HL-60 (cell line): Measurements from ENCODE around the gene LSAMP.

ENCODE experiments used
- DNase-seq, 2 experiments: peaks; one replicate each; pipeline ENCODE4 v3.0.0-alpha.2; 2010 to 2020; ENCODE audit warnings: low read depth in 1 of 2, low spot score in 1 of 2
- H3K27ac ChIP-seq: fragments of 250-450 bp; sonication (Bioruptor Pico); replicated peaks from 2 replicates; pipeline ENCODE4 v1.5.1; 2020; ENCODE audit warnings: mild to moderate bottlenecking, moderate library complexity
- H3K27me3 ChIP-seq: fragments of 250-450 bp; sonication (Bioruptor Pico); 2 replicates; pipeline ENCODE4 v1.5.1; 2021; ENCODE audit warnings: mild to moderate bottlenecking, moderate library complexity; ENCODE audit not compliant: insufficient read depth, poor library complexity, severe bottlenecking
- H3K4me3 ChIP-seq: replicated peaks from 2 replicates; pipeline ENCODE4 v1.5.1; 2011; ENCODE audit warnings: mild to moderate bottlenecking, control low read depth, low read length; ENCODE audit not compliant: insufficient read depth
- GABPA ChIP-seq: IDR thresholded peaks from 2 replicates; pipeline ENCODE4 v1.6.1; 2012; ENCODE audit warnings: low read depth
- POLR2AphosphoS5 ChIP-seq: IDR thresholded peaks from 2 replicates; pipeline ENCODE4 v1.6.1; 2012; ENCODE audit warnings: low read depth
- SPI1 ChIP-seq: IDR thresholded peaks from 2 replicates; pipeline ENCODE4 v1.6.1; 2012; ENCODE audit warnings: low read depth, mild to moderate bottlenecking, borderline replicate concordance
- TF ChIP-seq, protein P1 (sequence below): IDR thresholded peaks from 2 replicates; pipeline ENCODE4 v1.6.1; 2012; ENCODE audit warnings: low read depth; ENCODE audit not compliant: insufficient replicate concordance
- TF ChIP-seq, protein P2 (sequence below): IDR thresholded peaks from one replicate; pipeline ENCODE4 v1.5.1; 2011; ENCODE audit warnings: low read length, control low read depth, inconsistent platforms; ENCODE audit not compliant: insufficient read depth

LSAMP gene

DNA sequence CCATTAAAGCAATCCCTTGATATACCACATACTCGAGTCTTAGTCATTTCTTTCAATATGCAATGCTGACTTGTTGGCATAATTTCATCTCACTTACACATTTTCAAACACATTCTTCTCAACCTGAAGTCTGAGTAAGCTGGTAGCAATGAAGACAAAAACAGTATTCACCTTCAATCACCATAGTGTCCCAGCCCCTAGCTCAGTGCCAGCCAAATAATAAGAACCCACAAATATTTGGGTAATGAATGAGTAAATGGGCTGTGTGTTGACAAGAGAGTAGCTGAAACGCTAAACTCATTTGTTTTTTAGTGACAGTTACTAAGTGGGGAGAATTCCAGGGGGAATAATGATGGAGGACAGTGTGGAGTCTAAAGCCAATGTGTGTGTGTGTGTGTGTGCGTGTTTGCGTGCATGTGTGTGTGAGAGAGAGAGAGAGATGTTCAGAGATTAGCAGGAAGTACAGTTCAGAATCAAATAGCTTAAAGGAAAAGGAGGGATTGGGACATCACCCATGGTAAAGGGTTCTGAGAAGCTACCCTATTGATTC lies 656.3 kb downstream of the LSAMP start:
- TF ChIP-seq, protein P1, sequence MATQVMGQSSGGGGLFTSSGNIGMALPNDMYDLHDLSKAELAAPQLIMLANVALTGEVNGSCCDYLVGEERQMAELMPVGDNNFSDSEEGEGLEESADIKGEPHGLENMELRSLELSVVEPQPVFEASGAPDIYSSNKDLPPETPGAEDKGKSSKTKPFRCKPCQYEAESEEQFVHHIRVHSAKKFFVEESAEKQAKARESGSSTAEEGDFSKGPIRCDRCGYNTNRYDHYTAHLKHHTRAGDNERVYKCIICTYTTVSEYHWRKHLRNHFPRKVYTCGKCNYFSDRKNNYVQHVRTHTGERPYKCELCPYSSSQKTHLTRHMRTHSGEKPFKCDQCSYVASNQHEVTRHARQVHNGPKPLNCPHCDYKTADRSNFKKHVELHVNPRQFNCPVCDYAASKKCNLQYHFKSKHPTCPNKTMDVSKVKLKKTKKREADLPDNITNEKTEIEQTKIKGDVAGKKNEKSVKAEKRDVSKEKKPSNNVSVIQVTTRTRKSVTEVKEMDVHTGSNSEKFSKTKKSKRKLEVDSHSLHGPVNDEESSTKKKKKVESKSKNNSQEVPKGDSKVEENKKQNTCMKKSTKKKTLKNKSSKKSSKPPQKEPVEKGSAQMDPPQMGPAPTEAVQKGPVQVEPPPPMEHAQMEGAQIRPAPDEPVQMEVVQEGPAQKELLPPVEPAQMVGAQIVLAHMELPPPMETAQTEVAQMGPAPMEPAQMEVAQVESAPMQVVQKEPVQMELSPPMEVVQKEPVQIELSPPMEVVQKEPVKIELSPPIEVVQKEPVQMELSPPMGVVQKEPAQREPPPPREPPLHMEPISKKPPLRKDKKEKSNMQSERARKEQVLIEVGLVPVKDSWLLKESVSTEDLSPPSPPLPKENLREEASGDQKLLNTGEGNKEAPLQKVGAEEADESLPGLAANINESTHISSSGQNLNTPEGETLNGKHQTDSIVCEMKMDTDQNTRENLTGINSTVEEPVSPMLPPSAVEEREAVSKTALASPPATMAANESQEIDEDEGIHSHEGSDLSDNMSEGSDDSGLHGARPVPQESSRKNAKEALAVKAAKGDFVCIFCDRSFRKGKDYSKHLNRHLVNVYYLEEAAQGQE: no peak
- no peak for TF ChIP-seq GABPA
- TF ChIP-seq POLR2AphosphoS5: no peak
- no peak for TF ChIP-seq SPI1
- TF ChIP-seq, protein P2, sequence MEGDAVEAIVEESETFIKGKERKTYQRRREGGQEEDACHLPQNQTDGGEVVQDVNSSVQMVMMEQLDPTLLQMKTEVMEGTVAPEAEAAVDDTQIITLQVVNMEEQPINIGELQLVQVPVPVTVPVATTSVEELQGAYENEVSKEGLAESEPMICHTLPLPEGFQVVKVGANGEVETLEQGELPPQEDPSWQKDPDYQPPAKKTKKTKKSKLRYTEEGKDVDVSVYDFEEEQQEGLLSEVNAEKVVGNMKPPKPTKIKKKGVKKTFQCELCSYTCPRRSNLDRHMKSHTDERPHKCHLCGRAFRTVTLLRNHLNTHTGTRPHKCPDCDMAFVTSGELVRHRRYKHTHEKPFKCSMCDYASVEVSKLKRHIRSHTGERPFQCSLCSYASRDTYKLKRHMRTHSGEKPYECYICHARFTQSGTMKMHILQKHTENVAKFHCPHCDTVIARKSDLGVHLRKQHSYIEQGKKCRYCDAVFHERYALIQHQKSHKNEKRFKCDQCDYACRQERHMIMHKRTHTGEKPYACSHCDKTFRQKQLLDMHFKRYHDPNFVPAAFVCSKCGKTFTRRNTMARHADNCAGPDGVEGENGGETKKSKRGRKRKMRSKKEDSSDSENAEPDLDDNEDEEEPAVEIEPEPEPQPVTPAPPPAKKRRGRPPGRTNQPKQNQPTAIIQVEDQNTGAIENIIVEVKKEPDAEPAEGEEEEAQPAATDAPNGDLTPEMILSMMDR: no peak
- no peak overlapping the region for H3K27ac ChIP-seq
- no peaks in the 10 kb centered on the region for H3K27me3 ChIP-seq
- no peak overlapping the region for H3K4me3 ChIP-seq
- no peak for DNase-seq

DNA sequence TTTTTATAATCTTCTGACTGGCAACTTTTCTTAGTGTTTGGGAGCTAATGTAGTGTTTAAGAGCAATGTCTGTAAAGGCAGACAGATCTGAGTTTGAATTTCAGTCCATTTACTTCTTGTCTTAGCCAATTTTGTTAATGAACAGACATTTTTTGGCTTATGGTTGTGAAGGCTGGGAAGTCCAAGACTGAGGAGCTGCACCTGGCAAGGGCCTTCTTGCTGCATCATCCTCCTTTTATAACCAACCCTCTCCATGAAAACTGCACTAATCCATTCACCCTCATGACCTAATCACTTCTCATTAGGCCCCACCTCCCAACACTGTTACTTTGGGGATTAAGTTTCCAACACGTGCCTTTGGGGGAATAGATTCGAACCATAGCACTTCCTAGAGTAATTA lies 657.5 kb downstream of the LSAMP start:
- no peak for DNase-seq
- no peak for TF ChIP-seq POLR2AphosphoS5
- no peak for TF ChIP-seq SPI1
- TF ChIP-seq, protein P1: no peak
- TF ChIP-seq, protein P2: no peak
- no peak for TF ChIP-seq GABPA
- Histone ChIP-seq H3K4me3 (no peak overlapping the region), H3K27me3 (no peaks in the 10 kb centered on the region), H3K27ac (no peak overlapping the region)

DNA sequence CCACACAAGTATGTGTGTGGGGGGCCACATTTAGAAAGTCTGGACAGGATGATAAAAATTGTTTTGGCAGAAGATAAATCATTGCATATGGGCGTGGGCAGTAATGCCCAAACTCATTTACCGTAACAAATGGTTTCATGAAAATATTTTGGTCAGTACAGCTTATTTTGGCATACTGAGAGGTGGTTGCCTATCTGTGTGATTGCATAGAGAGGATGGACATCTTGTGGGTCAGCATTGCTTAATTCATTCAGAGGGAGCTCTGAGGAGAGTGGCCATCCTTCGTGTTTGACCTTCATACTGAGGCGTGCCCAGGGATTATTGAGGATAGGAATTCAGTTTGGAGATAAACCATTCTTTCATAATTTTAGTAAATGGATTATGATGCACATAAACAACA lies 659.5 kb downstream of the LSAMP start:
- Histone ChIP-seq H3K4me3 (no peak overlapping the region), H3K27ac (no peak overlapping the region), H3K27me3 (no peaks in the 10 kb centered on the region)
- DNase-seq: no peak
- TF ChIP-seq, protein P2: no peak
